Mammary epithelial cell (primary cell): ENCODE results near the gene WNT9A.

Source experiments
- EZH2 ChIP-seq: IDR thresholded peaks from 2 replicates; pipeline ENCODE4 v1.6.1; 2012; ENCODE audit warnings: low read length, inconsistent platforms, borderline replicate concordance
- TF ChIP-seq, protein P1 (sequence below), 2 donors: IDR thresholded peaks in 1 of 2; conservative IDR thresholded peaks in 1 of 2; 2 replicates each; pipeline ENCODE4 v1.5.1; 2011 to 2012; ENCODE audit warnings: inconsistent platforms in 2 of 2, low read length in 2 of 2, mild to moderate bottlenecking in 2 of 2, control low read depth in 1 of 2, low read depth in 1 of 2; ENCODE audit not compliant: insufficient read depth in 1 of 2; ENCODE audit errors: extremely low read depth in 1 of 2

DNA sequence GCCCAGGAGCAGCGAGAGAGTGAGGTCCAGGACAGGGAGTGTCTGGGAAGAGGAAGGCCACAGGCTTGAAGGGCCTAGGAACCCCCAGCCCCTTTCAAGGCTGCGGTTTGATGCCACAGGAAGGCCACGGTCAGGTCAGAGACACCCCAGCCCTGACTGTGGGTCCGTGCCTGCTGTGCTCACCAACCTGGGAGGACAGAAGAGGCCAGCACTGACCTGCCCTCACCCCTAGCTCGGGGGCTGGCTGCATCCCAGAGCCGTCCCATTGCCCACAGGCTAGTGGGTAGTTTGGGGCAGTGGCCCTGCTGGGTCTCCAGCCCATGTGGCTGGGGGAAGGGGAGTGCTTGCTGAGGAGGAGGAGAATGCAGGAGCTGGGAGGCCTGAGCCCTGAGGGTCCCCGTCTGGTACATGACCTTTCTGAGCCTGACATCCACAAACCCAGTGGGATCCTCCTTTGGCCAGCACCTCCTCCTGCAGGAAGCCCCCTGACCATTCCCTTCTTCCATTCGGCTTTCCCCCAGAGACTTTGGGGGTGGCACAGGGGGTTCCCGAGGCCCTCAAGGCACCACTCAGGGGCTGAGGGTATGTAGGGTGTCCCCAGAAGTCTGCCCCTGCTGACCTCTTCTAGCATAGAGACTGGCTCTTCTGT, 54.3 kb downstream of the WNT9A start:
- TF ChIP-seq, protein P1, sequence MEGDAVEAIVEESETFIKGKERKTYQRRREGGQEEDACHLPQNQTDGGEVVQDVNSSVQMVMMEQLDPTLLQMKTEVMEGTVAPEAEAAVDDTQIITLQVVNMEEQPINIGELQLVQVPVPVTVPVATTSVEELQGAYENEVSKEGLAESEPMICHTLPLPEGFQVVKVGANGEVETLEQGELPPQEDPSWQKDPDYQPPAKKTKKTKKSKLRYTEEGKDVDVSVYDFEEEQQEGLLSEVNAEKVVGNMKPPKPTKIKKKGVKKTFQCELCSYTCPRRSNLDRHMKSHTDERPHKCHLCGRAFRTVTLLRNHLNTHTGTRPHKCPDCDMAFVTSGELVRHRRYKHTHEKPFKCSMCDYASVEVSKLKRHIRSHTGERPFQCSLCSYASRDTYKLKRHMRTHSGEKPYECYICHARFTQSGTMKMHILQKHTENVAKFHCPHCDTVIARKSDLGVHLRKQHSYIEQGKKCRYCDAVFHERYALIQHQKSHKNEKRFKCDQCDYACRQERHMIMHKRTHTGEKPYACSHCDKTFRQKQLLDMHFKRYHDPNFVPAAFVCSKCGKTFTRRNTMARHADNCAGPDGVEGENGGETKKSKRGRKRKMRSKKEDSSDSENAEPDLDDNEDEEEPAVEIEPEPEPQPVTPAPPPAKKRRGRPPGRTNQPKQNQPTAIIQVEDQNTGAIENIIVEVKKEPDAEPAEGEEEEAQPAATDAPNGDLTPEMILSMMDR (conservative IDR thresholded peaks at IDR 0.05 in 1 of 2, IDR thresholded peaks at IDR 0.05 in 1 of 2; ENCODE audit: extremely low read depth in 1 of 2, insufficient read depth in 1 of 2, low read depth in 1 of 2, low read length in 2 of 2), result no peak
- TF ChIP-seq EZH2, result no peak
